IPS-18c (cell line): Measurements from ENCODE around the gene MSL2.
"Not testable (repeated sequence)": the region's sequence is repeated elsewhere in the genome, so short reads cannot be mapped to it uniquely, and the experiment has no call there.

Source experiments
- H3K4me3 ChIP-seq: 2 replicates; pipeline ENCODE4 v1.7.0; 2013; ENCODE audit warnings: low read depth, mild to moderate bottlenecking, low read length, moderate library complexity; ENCODE audit not compliant: insufficient read depth
- H3K9me3 ChIP-seq: one replicate; pipeline ENCODE4 v1.6.1; 2013; ENCODE audit warnings: mild to moderate bottlenecking, low read length, moderate library complexity; ENCODE audit not compliant: control insufficient read depth, insufficient read depth

The MSL2 gene

DNA sequence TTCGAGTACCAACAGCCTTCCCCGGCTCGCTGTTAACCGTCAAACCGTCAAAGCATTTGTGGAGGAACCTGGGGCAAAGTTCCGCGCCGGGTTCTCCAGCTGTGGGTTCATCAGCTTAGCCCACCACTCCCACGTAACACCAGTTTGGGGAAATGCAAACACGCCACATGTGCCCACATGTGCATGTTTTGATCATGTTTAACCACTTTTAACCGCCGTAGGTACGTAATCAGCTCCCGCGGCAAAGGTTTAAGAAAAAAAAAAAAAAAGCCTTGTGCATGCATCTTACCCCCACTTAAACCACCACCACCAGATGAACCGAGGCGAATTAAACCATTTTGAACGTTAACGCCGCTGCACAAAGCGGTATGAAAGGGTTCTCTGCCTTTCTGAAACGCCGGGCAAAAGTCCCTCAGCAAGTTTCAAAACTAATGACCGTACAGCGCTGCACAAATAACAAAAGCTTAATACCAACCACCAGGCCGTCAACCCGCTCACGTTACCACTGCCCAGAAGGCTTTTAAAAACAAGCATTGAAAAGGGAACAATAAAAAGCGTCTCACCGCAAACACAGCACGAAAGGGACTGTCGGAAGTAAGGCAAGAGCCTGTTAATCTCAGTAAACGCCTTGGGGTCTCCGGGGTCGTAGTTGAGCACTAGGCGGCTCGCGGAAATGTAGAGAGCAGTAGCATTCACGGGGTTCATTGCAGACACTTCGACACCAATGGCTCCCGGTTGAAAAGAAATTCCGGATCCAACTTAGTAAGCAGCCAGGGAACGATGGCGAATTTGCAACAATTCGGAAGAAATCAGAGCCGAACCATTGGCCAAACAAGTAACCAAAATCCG, 1.5 kb downstream of the MSL2 start:
- no peaks in the 10 kb centered on the region for H3K9me3 ChIP-seq
- H3K4me3 ChIP-seq = peak overlapping the region; percentile 80

DNA sequence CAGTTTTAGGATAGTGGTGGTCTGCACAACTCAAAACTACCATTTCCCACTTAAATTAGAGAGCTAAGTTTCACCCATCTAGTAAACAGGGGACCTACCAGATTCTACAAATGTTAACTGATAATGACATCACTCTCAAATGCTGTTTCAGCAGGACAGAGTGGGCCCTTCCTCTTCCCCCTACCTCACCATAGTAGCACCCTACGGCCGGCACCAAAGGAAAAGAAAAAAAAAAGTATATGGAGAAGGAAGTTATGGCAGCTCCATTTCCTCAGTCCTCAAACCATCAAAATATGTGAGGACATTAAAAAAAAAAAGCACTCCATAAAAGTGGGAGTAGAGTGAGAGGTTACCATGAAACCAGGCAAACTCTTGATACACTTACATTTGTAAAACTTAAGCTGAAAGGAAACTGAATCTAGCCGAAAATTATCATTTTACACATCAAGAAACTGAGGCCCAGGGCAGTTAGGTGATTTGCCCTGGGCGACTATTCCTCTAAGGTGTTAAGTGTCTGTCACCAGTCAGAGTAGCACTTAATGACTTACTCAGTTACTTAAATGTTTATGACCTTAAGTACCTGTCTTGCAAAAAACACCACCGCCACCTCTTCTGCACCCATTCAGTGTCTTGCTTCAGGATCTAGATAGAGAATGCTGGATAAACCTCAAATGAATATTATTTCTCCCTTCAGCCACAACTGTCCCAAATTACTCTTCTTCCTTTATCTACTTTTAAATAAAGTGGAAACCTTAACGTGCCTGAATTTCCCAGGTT, 2.7 kb downstream of the MSL2 start:
- H3K9me3 ChIP-seq = no peaks in the 10 kb centered on the region
- peak overlapping the region; percentile 80 for H3K4me3 ChIP-seq

DNA sequence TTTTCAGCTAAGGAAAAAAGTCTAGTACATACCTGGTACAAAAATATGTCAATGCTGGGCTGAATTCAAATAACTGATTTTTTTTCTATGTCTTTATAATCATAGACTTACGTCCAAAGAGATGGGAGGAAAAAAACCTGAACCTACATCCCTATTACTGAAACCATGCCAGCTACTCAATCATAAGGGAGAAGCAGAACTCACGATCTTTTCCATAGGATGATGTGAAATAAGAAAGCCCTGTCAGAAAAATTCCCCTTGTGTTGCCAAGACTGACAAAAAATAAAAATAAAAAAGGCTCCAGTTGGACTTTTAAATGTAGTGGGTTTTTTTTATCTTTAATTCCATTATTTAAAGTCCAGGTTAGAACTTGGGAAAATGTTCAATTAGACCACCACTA, 3.3 kb downstream of the MSL2 start:
- H3K9me3 ChIP-seq = no peaks in the 10 kb centered on the region
- peak overlapping the region; percentile 80; the same call in 1 of the 2 replicates for H3K4me3 ChIP-seq

DNA sequence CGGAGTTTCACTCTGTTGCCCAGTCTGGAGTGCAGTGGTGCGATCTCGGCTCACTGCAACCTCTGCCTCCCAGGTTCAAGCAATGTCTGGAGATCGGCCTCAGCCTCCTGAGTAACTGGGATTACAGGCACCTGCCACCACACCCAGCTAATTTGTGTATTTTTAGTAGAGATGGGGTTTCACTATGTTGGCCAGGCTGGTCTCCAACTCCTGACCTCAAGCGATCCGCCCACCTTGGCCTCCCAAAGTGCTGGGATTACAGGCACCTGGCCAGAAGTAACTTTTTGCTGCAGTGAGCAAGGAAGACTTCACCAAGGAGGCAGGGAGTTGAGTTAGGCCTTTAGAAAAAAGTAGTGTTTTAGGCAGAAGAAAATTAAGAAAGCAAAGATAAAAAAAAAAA, 3.9 kb downstream of the MSL2 start:
- H3K9me3 ChIP-seq, H3K4me3 ChIP-seq: not testable (repeated sequence)

DNA sequence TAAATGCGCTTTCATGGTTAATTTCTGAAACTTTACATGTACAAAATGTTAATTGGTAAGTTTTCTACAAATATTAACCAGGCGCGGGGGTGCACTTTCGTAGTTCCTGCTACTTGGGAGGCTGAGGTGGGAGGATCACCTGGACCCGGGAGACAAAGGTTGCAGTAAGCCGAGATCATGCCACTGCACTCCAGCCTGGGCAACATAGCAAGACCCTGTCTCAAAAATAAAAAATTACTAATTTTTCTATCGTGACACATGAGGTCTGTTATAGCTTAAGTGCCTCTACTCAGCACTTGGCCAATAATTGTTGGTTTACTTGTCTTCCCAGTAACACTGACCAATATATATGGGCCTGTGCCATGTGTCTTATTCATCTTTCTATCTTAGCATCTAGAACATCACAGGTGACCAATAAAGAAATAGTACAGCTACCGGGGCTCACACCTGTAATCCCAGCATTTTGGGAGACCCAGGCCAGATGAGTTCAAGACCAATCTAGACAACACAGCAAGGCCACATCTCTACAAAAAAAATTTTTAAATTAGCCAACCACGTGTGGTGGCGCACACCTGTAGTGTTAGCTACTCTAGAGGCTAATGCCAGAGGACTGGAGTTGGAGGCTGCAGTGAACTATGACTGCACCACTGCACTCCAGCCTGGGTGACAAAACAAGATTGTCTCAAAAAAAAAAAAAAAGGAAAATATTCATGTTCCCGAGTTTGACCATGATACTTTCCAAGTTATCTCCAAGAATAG, 6.1 kb downstream of the MSL2 start:
- no peaks in the 10 kb centered on the region for H3K9me3 ChIP-seq
- no peak overlapping the region for H3K4me3 ChIP-seq

DNA sequence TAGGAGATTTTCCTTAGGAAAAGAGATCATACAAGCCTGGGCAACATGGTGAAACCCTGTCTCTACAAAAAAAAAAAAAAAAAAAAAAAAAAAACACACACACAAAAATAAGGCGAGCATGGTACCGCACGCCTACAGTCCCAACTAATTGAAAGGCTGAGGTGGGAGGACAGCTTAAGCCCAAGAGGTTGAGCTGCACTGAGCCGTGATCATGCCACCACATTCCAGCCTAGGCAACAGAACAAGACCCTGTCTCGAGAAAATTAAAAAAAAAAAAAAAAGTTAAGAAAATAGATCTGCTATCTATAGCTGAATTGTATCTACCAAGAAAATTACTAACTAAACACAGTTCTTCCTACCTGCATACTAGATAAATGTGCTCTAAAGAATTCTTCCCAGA, 7.1 kb downstream of the MSL2 start:
- no peak overlapping the region for H3K4me3 ChIP-seq
- no peaks in the 10 kb centered on the region for H3K9me3 ChIP-seq

DNA sequence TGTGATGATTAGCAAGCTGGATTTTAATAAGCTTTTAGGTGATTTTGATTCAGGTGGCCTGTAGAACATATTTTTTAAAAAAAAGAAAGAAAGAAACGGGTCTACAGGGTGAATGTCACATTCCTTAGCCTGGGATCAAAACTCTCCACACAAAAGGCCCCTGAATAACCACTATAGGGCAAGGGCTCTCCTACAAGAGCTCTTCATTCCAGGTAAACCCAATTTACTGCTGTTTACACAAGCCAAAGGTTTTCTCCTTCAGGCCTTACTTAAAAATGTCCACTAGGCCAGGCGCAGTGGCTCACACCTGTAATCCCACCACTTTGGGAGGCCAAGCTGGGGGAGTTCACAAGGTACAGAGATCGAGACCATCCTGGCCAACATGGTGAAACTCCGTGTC, 8.3 kb downstream of the MSL2 start:
- no peak overlapping the region for H3K4me3 ChIP-seq
- no peaks in the 10 kb centered on the region for H3K9me3 ChIP-seq

DNA sequence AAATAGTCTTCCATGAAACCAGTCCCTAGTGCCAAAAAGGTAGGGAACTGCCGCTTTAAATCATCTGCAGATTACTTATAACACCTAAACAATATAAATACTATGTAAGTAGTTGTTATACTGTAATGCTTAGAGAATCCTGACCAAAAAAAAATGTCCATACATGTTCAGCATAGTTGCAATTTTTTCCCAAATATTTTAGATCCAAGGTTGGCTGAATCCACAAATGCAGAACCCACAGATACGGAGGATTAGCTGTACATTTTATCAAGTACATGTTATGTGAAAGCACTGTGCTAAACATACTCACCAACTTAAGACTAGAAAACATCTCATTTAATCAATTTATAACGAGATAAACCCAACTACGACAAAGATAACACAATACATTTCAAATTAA, 9.3 kb downstream of the MSL2 start:
- Histone ChIP-seq H3K4me3 (no peak overlapping the region), H3K9me3 (no peaks in the 10 kb centered on the region)

DNA sequence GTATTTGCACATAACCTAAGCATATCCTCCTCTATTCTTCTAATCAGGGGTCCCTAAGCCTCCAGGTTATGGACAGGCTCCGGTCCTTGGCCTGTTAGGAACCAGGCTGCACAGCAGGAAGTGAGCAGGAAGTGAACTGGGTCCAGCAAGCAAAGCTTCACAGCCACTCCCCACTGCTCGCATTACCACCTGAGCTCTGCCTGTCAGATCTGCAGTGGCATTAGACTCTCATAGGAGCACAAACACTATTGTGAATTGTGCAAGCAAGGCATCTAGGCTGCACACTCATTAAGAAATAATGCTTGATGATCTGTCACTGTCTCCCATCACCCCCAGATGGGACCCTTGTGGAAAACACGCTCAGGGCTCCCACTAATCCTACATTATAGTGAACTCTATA, 9.8 kb downstream of the MSL2 start:
- Histone ChIP-seq H3K4me3 (no peak overlapping the region), H3K9me3 (no peaks in the 10 kb centered on the region)

DNA sequence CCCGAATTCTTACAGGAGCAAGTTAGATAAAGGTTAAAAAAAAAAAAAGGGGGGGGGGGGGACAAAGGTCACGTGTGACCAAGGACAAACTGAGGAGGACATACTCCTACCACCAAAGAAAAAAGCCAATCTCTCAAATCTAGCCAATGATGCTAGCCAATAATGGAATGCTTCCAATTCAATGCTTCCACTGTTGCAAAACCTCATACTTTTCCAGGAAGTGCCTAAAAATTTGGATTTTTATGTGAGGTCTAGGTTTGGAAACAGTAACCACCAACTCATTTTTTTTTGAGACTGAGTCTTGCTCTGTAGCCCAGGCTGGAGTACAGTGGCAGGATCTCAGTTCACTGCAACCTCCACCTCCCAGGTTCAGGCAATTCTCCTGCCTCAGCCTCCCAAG, 11.4 kb downstream of the MSL2 start:
- Histone ChIP-seq H3K4me3 (no peak overlapping the region), H3K9me3 (no peaks in the 10 kb centered on the region)

DNA sequence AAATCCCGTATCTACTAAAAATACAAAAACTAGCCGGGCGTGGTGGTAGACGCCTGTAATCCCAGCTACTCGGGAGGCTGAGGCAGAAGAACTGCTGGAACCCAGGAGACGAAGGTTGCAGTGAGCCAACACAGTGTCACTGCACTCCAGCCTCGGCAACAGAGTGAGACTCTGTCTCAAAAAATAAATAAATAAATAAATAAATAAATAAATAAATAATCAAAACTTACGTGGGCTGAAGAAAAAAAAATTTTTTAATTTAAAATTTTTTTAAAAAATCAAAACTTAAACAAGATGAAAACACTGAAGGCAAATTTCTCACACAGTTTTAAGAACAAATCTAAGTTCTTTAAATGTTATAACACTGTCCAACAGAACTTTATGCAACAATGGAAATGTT, 14.4 kb downstream of the MSL2 start:
- Histone ChIP-seq H3K4me3 (no peak overlapping the region), H3K9me3 (no peaks in the 10 kb centered on the region)

DNA sequence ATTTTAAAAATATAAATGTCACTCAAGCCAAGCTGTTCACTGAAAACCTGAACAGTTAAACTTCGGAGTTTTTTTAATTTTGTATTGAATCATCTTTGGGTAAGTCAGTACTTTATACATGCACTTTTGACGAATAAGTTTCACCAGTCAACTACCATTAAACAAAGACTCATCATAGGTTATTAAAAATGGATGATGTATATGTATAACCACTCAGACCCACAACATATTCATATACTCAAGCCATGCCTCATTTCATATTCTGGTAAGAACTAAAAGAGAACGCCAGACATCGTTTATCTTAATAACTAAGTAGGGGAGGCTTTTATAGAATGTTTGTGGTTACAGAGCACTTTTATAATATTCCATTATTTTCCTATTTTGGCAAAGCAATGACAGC, 18.3 kb downstream of the MSL2 start:
- H3K9me3 ChIP-seq = no peaks in the 10 kb centered on the region
- H3K4me3 ChIP-seq = no peak overlapping the region

DNA sequence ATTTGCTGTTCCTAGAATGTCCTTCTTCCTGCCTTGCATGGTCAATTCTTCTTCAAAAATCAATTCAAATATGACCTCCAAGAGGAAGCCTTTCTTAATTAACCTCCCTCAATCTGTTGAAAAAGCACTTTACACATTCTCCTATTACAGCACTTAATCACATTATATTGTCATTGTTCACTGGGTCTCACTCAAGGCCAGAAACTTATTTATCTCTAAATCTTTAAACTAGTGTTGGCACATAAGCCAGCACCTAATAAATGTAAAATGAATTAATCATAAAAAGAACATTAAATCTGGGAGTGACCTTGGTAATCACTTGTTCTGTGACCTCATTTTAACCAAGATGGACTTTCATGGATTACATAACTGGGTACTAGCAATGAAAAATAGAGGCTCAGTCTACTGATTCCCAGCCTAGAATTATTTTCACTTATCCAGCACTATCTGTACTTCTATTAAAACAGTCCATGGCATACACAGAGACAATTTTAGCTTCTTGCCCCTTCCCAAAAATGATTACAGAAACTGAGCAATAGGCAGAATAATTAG, 22.1 kb downstream of the MSL2 start:
- H3K4me3 ChIP-seq = no peak overlapping the region
- H3K9me3 ChIP-seq = no peaks in the 10 kb centered on the region

DNA sequence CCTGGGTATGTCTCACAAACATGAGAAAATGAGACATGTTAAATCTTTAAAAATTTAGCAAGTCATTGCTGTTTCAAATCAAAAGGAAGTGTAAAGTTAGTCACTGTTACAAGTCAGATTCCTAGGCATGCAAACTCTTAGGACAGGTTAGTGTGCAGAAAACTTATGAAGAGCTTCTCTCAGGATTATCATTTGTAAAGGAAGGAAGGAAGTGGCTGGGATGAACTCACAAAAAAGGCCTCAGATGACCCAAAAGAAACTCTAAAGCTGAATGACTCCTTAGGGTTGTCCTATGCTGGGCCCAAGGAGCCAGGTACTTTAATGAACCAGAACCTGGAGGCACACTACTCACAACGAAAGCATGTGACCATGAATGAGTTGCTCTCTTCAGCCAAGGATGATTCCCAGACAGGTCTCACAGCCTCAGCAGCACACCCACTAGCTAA, 25.0 kb downstream of the MSL2 start:
- H3K4me3 ChIP-seq = no peak overlapping the region
- H3K9me3 ChIP-seq = no peaks in the 10 kb centered on the region

DNA sequence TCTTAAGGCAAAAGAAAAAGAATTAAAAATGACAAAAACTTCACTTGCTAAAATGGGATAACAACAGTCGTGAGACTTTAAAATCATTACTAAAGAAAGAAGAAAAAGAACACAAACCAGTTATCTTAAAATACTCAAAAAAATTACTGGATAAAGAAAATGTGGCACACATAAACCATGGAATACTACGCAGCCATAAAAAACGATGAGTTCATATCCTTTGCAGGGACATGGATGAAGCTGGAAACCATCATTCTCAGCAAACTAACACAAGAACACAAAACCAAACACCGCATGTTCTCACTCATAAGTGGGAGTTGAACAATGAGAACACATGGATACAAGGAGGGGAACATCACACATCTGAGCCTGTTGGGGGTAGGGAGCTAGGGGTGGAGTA, 27.9 kb downstream of the MSL2 start:
- not testable (repeated sequence) for H3K4me3 ChIP-seq, H3K9me3 ChIP-seq

DNA sequence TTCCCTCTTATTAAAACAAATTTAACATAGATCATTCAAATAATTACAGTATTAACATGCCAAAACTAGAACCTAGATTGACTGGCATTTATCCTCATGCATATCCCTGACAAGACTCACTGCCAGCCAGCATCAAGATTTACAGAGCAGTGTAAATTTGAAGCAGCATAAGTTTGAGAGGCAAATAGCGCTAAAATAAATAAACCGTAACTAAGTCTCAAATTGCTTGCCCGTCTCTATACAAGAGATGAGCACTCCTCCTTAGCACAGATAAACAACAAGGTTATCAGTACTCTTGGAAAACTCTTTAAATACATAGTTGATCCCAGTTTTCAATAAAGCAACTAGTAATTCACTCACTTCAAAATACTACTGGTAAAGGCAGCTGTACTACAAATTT, 29.6 kb downstream of the MSL2 start:
- Histone ChIP-seq H3K4me3 (no peak overlapping the region), H3K9me3 (no peaks in the 10 kb centered on the region)

DNA sequence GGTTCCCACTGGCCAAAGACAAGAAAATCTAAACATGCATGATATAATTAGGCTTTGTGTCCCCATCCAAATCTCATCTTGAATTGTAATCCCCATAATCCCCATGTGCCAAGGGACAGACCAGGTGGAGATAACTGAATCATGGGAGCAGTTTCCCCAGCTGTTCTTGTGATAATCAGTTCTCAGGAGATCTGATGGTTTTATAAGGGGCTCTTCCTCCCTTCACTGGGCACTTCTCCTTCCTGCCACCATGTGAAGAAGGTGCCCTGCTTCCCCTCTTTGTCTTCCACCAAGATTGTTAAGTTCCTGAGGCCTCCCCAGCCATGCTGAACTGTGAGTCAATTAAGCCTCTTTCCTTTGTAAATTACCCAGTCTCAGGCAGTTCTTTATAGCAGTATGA, 32.5 kb downstream of the MSL2 start:
- H3K9me3 ChIP-seq = not testable (repeated sequence)

More for the DNA sequence above, 32.5 kb downstream of the MSL2 start:
- H3K4me3 ChIP-seq = not testable (repeated sequence)
